ENCODE results near the gene ACTR3.

ACTR3 gene

DNA sequence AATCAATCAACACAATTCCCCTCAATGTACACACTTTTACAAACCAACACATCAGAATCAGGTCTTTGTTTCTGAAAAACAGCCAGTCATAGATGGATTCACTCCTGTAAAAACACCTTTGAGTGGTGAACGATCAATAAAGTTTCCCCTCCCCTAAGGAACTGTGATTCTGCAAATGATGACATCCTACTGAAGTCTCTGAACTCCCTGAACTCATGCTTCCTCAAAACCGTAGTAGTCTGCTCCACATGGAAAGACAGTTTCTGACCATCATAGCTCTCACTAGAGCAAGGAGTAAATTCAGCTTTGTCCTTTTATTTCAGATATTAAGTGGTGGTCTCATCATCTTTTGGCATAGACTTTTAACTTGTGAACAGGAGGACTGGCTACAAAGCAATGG, 43.5 kb upstream of the ACTR3 start:
- no peak overlapping the region for H3K4me3 ChIP-seq (ENCODE audit: low read depth, low read length)
- TF ChIP-seq, protein P1, sequence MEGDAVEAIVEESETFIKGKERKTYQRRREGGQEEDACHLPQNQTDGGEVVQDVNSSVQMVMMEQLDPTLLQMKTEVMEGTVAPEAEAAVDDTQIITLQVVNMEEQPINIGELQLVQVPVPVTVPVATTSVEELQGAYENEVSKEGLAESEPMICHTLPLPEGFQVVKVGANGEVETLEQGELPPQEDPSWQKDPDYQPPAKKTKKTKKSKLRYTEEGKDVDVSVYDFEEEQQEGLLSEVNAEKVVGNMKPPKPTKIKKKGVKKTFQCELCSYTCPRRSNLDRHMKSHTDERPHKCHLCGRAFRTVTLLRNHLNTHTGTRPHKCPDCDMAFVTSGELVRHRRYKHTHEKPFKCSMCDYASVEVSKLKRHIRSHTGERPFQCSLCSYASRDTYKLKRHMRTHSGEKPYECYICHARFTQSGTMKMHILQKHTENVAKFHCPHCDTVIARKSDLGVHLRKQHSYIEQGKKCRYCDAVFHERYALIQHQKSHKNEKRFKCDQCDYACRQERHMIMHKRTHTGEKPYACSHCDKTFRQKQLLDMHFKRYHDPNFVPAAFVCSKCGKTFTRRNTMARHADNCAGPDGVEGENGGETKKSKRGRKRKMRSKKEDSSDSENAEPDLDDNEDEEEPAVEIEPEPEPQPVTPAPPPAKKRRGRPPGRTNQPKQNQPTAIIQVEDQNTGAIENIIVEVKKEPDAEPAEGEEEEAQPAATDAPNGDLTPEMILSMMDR (IDR thresholded peaks at IDR 0.05; ENCODE audit: low read depth, low read length) = no peak
- TF ChIP-seq MYC (IDR thresholded peaks at IDR 0.05; ENCODE audit: low read depth, low read length) (no peak), POLR2A (IDR thresholded peaks at IDR 0.05; ENCODE audit: extremely low read depth, insufficient read length) (no peak)
- TF ChIP-seq, protein P2, sequence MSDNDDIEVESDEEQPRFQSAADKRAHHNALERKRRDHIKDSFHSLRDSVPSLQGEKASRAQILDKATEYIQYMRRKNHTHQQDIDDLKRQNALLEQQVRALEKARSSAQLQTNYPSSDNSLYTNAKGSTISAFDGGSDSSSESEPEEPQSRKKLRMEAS (IDR thresholded peaks at IDR 0.05; ENCODE audit: low read depth, low read length) = no peak
- no peak for DNase-seq (ENCODE audit: low read depth)

DNA sequence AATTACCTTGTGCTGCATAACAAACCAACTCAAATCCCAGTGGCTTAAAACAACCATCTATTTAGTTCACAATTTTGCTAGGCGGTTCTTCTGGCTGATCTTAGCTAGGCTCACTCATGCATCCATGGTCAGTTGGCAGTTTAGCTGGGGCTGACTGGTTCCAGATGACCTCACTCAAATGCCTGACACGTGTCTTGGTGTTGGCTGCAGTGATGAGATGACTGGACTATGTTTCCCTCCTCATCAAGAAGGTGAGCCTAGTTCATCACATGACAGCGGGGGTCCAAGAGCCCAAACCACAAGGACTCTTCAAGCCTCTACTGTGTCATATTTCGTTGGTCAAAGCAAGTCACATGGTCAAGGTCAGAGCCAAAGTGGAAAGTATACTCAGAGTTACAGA, 42.7 kb upstream of the ACTR3 start:
- TF ChIP-seq MYC (IDR thresholded peaks at IDR 0.05; ENCODE audit: low read depth, low read length) (no peak), POLR2A (IDR thresholded peaks at IDR 0.05; ENCODE audit: extremely low read depth, insufficient read length) (no peak)
- TF ChIP-seq, protein P2 (IDR thresholded peaks at IDR 0.05; ENCODE audit: low read depth, low read length) = no peak
- TF ChIP-seq, protein P1 (IDR thresholded peaks at IDR 0.05; ENCODE audit: low read depth, low read length) = no peak
- DNase-seq (ENCODE audit: low read depth) = no peak
- H3K4me3 ChIP-seq (ENCODE audit: low read depth, low read length) = no peak overlapping the region

DNA sequence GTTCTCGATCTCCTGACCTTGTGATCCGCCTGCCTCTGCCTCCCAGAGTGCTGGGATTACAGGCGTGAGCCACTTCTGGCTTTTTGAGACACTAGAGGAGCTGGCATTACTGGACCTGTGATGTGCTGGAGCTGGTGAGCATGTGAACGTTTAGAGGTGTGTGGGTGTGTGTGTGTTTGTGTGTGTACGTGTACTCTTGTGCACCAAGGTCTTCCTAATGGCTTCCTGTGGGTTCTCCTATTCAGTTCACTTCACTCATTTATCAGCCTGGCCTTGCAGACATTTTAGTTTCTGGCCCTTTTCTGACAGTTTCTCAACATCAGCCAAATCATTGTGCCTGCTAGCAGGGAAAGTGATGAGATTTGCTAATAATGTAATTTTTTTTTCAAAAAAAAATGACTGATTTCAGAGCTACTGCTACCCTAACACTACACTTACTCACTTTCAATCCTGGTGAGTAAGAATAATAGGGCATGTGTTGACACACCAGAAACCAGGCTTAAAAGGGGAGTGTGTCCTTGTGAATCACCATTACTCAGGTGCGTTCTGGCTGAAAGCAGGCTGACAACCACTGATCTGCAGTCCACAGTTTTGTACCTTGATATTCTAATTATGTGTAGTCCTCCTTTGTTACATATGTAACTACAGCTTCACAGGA, 41.0 kb upstream of the ACTR3 start:
- DNase-seq (ENCODE audit: low read depth) = no peak
- TF ChIP-seq, protein P2 (IDR thresholded peaks at IDR 0.05; ENCODE audit: low read depth, low read length) = no peak
- TF ChIP-seq, protein P1 (IDR thresholded peaks at IDR 0.05; ENCODE audit: low read depth, low read length) = no peak
- no peak for TF ChIP-seq POLR2A (IDR thresholded peaks at IDR 0.05; ENCODE audit: extremely low read depth, insufficient read length)

DNA sequence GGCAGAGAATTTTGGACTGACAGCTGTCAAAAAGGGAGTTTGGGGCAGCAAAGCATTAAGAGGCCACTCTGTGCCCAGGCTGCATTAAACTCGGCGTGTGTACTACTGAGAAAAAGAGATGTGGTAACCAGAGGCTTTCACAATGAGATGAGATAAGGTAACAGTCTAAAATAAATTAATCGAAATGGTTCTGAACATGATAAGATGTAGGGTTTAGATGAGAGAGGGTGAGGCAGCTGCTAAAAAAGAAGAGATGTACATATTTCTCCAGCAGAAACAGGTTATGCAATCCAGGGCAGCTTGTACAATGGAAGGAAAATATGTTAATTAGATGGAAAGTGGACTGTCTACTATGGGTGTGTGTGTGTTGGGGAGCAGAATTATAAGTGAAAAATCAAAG, 39.2 kb upstream of the ACTR3 start:
- peak; percentile 21 for DNase-seq (ENCODE audit: low read depth)
- H3K4me3 ChIP-seq (ENCODE audit: low read depth, low read length) = no peak overlapping the region
- TF ChIP-seq, protein P2 (IDR thresholded peaks at IDR 0.05; ENCODE audit: low read depth, low read length) = no peak
- TF ChIP-seq MYC (IDR thresholded peaks at IDR 0.05; ENCODE audit: low read depth, low read length) = no peak

More for the DNA sequence above, 41.0 kb upstream of the ACTR3 start:
- no peak overlapping the region for H3K4me3 ChIP-seq (ENCODE audit: low read depth, low read length)

DNA sequence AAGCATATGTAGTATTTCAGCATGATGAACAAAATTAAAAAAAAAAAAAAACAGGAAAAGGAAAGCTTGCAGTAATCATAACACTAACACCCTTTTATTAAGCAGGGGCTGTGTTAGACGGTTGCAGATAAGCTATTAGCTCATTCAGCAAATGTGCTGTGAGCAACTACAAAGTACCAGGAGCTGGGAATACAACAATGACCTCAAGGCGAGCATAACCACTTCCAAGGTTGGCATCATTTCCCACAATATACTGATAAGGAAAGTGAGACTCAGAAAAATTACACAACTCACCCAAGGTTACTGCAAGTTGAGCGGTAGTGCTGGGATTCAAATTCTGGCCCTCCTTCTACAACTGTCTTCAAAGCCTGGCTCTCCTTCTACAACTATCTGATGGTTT, 38.2 kb upstream of the ACTR3 start:
- TF ChIP-seq, protein P2 (IDR thresholded peaks at IDR 0.05; ENCODE audit: low read depth, low read length) = no peak
- TF ChIP-seq MYC (IDR thresholded peaks at IDR 0.05; ENCODE audit: low read depth, low read length) (no peak), POLR2A (IDR thresholded peaks at IDR 0.05; ENCODE audit: extremely low read depth, insufficient read length) (no peak)
- TF ChIP-seq, protein P1 (IDR thresholded peaks at IDR 0.05; ENCODE audit: low read depth, low read length) = no peak
- DNase-seq (ENCODE audit: low read depth) = no peak

DNA sequence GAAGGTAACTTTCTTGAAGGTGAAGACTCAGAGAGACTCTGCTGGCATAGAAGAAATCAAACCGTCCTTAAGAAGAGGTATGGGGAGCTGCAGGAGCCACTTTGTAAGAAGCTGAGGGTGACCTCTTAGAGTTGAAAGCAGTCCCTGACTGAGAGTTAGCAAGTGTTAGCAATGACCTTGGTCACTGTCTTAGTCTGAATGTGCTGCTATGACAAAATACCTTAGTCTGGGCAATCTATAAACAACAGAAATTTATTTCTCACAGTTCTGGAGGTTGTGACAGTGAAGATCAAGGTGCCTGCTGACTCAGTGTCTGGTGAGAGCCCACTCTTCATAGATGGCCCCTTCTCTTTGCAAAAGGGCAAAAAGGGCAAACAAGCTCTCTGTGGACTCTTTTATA, 35.7 kb upstream of the ACTR3 start:
- no peak for TF ChIP-seq MYC (IDR thresholded peaks at IDR 0.05; ENCODE audit: low read depth, low read length)
- TF ChIP-seq, protein P2 (IDR thresholded peaks at IDR 0.05; ENCODE audit: low read depth, low read length) = no peak
- TF ChIP-seq POLR2A (IDR thresholded peaks at IDR 0.05; ENCODE audit: extremely low read depth, insufficient read length) = no peak
- DNase-seq (ENCODE audit: low read depth) = no peak

More for the DNA sequence above, 38.2 kb upstream of the ACTR3 start:
- H3K4me3 ChIP-seq (ENCODE audit: low read depth, low read length) = no peak overlapping the region

More for the DNA sequence above, 35.7 kb upstream of the ACTR3 start:
- H3K4me3 ChIP-seq (ENCODE audit: low read depth, low read length) = no peak overlapping the region
